ENCODE data around the gene PPFIA4. TPM values are rescaled to one million over a fixed set of nuclear protein-coding genes. Genes with fewer than 3 reads are reported as not detected.

PPFIA4 gene
- total RNA-seq, 1 experiment from 2014 or later, result 10.8 TPM

DNA sequence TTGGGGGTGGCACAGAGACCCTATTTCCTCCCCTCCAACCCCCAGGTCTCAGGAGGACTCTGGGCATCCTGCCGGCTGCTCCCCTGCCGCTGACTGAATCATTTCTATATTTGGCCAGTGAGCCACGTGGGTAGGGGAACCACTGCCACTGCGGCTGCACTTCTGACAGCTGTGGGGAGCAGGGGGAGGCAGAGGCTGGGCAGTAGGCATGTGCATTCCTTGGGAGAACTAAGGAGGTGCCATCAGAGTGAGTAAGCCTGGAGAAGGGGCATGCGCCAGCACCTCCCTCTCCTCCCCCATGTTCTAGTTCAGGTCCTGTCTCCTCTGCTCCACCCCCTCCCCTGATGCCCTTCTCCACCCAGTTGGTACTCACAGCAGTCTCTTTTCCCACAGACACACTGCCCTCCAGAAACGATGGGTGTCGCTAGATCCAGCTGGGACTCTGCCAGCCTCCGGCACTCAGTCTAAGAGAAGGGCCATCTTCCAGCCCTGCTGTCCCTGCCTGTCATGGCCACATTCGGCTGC, 12.0 kb downstream of the PPFIA4 start:
- no peak for TF ChIP-seq POLR2A (IDR thresholded peaks at IDR 0.05; ENCODE audit: borderline replicate concordance, extremely low read depth, insufficient read depth, insufficient read length)
- no peak for TF ChIP-seq EZH2phosphoT487 (IDR thresholded peaks at IDR 0.05; ENCODE audit: borderline replicate concordance)
- no peak for TF ChIP-seq ZFX (IDR thresholded peaks at IDR 0.05)
- no peak for TF ChIP-seq SIN3A (IDR thresholded peaks at IDR 0.05; ENCODE audit: low read depth)
- no peak for TF ChIP-seq ELF1 (IDR thresholded peaks at IDR 0.05; ENCODE audit: borderline replicate concordance, low read depth)
- TF ChIP-seq EGR1 (IDR thresholded peaks at IDR 0.05; ENCODE audit: low read depth), result no peak
- TF ChIP-seq ATF3 (IDR thresholded peaks at IDR 0.05), result no peak
- TF ChIP-seq SRF (IDR thresholded peaks at IDR 0.05; ENCODE audit: low read depth), result no peak
- no peak for TF ChIP-seq ZNF274 (IDR thresholded peaks at IDR 0.05; ENCODE audit: low read depth, low read length)
- no peak for TF ChIP-seq EZH2 (IDR thresholded peaks at IDR 0.05)
- TF ChIP-seq SP1 (IDR thresholded peaks at IDR 0.05; ENCODE audit: low read depth), result no peak
- no peak for TF ChIP-seq CTCF (IDR thresholded peaks at IDR 0.05 in 2 of 3, conservative IDR thresholded peaks at IDR 0.05 in 1 of 3; ENCODE audit: borderline replicate concordance in 1 of 3, insufficient read depth in 1 of 3, low read depth in 2 of 3, low read length in 2 of 3)
- POLR2A ChIA-PET, result no interaction called here

More for the DNA sequence above, 12.0 kb downstream of the PPFIA4 start:
- no peaks in the 10 kb centered on the region for H3K9me3 ChIP-seq (ENCODE audit: control insufficient read depth in 1 of 2, insufficient read depth in 1 of 2, low read depth in 1 of 2, low read length in 2 of 2)
- no peaks in the 10 kb centered on the region for H3K79me2 ChIP-seq (ENCODE audit: insufficient read depth, low read length)
- H3K36me3 ChIP-seq (ENCODE audit: control insufficient read depth in 1 of 2, insufficient read depth in 2 of 2, low read length in 2 of 2), result no peaks in the 10 kb centered on the region
- BruUV-seq (replicated peaks), result no TSS peak
- H4K20me1 ChIP-seq (ENCODE audit: insufficient read depth), result no peaks in the 10 kb centered on the region
- DNase-seq (ENCODE audit: low read depth, low spot score), result no peak
- H3K9me2 ChIP-seq (ENCODE audit: insufficient read depth), result no peaks in the 10 kb centered on the region
- H3K4me3 ChIP-seq (replicated peaks in 1 of 2; ENCODE audit: low read depth in 1 of 2, low read length in 2 of 2), result no peak overlapping the region
- CTCF ChIA-PET, result interaction anchor here (0.9 to 5.0 kb wide), 9 partner anchors 10 to 242 kb away, joined by 3 to 185 read pairs (median 7); no protein-coding TSS in a partner anchor
- no peak for ATAC-seq
- intact Hi-C loops (cut with micrococcal nuclease), result no loop called here
- no peak overlapping the region for H3K27ac ChIP-seq (ENCODE audit: low read depth, low read length)
- RAD21 ChIA-PET (ENCODE audit: low non-redundant PET in 1 of 2, low total read pairs in 2 of 2, uncharacterized antibody in 2 of 2, unreplicated experiment in 2 of 2), result interaction anchor here in 1 of 2 experiments (2.4 kb wide), 1 partner anchor 178 kb away, joined by 19 read pairs; no protein-coding TSS in a partner anchor
- H3K9ac ChIP-seq (ENCODE audit: low read length), result no peak overlapping the region
- no peaks in the 10 kb centered on the region for H3K27me3 ChIP-seq (ENCODE audit: insufficient read depth, low read length)
- H3K4me2 ChIP-seq (ENCODE audit: low read length), result no peak overlapping the region
- peaks cover 0 to 22% of the 10 kb centered on the region in 2 experiments; a peak in 2 of 4 replicates for H3K4me1 ChIP-seq (ENCODE audit: control insufficient read depth in 1 of 2, insufficient read depth in 2 of 2, low read length in 2 of 2)
- H2AFZ ChIP-seq (ENCODE audit: low read depth, low read length, poor library complexity, severe bottlenecking), result no peak overlapping the region

All from HCT116 (cell line).